Thymus (tissue), 11 donors: ENCODE results near the gene FAM131C. TPM values are rescaled to one million over a fixed set of nuclear protein-coding genes. Genes with fewer than 3 reads are reported as not detected.
A peak's percentile ranks its signal among the peaks of the same experiment; 100 is the strongest.

Experiments
- DNase-seq, 9 donors: peaks; one replicate each; pipeline ENCODE4 v3.0.0-alpha.2; 2013; ENCODE audit warnings: low spot score in 9 of 9, low read depth in 6 of 9, missing footprints in 1 of 9
- H3K27ac ChIP-seq, 2 donors: one replicate each; pipeline ENCODE4 v1.5.1; 2013; ENCODE audit warnings: control low read depth in 1 of 2, low read depth in 1 of 2, low read length in 1 of 2, mild to moderate bottlenecking in 1 of 2, moderate library complexity in 1 of 2
- H3K27me3 ChIP-seq, 2 donors: one replicate each; pipeline ENCODE4 v1.5.1; 2013; ENCODE audit warnings: low read length in 1 of 2; ENCODE audit not compliant: control insufficient read depth in 2 of 2, insufficient read depth in 1 of 2
- H3K36me3 ChIP-seq, 2 donors: one replicate each; pipeline ENCODE4 v1.5.1; 2013; ENCODE audit warnings: low read length in 1 of 2, mild to moderate bottlenecking in 1 of 2, moderate library complexity in 1 of 2; ENCODE audit not compliant: control insufficient read depth in 2 of 2, insufficient read depth in 2 of 2
- H3K4me1 ChIP-seq, 2 donors: one replicate each; pipeline ENCODE4 v1.5.1; 2013; ENCODE audit warnings: low read length in 2 of 2; ENCODE audit not compliant: control insufficient read depth in 2 of 2, insufficient read depth in 2 of 2
- H3K4me3 ChIP-seq, 2 donors: one replicate each; pipeline ENCODE4 v1.5.1; 2013; ENCODE audit warnings: low read length in 2 of 2, control low read depth in 1 of 2, mild to moderate bottlenecking in 1 of 2
- H3K9me3 ChIP-seq, 2 donors: one replicate each; pipeline ENCODE4 v1.5.1; 2013; ENCODE audit warnings: low read length in 1 of 2, mild to moderate bottlenecking in 1 of 2; ENCODE audit not compliant: control insufficient read depth in 2 of 2, insufficient read depth in 1 of 2
- WGBS: extraction: QIAGEN DNeasy Blood & Tissue Kit; methylation state at CpG from one replicate; pipeline ENCODE4 v1.1.7; 2013; 5-methylcytosine and 5-hydroxymethylcytosine counted together
- polyA plus RNA-seq: library from polyadenylated mRNA; stranded (reverse); fragments of 200-250 nt; gene quantifications from one replicate; pipeline ENCODE4 v1.2.3, GENCODE V29; 2013
- total RNA-seq: library from RNA; stranded (reverse); fragments of 120-200 nt; gene quantifications from one replicate; pipeline ENCODE4 v1.2.4, GENCODE V29; 2013
- donor health status: healthy.

FAM131C gene
- total and polyA plus RNA-seq, 2 donors, result 0.05 to 0.96 TPM

- Histone ChIP-seq H3K36me3 (no peaks in the 10 kb centered on the region), H3K9me3 (no peaks in the 10 kb centered on the region), H3K27me3 (peaks cover 18 to 55% of the 10 kb centered on the region in 2 donors), H3K27ac (no peak overlapping the region), H3K4me1 (peaks cover 0 to 4% of the 10 kb centered on the region in 2 donors), H3K4me3 (peak overlapping the region in 1 of 2 donors; percentile 40)
- WGBS, result 35% methylated on average over 28 of the region's 28 CpGs
- DNase-seq, result peak in 5 of 9 donors; percentile 5 to 43 (median 22)
Observed at GRCh38 chr1:16013220-16013907, 60.1 kb downstream of the FAM131C start.

GRCh38 chr1:16012590-16013219 lies 60.7 kb downstream of the FAM131C start:
- Histone ChIP-seq H3K4me3 (peak overlapping the region in 1 of 2 donors; percentile 40), H3K4me1 (peaks cover 0 to 4% of the 10 kb centered on the region in 2 donors), H3K27me3 (peaks cover 18 to 51% of the 10 kb centered on the region in 2 donors), H3K9me3 (no peaks in the 10 kb centered on the region), H3K36me3 (no peaks in the 10 kb centered on the region), H3K27ac (no peak overlapping the region)
- peak in 5 of 9 donors; percentile 15 to 48 (median 18) for DNase-seq
- 7% methylated on average over 36 of the region's 36 CpGs for WGBS

- Histone ChIP-seq H3K9me3 (no peaks in the 10 kb centered on the region), H3K27ac (no peak overlapping the region), H3K36me3 (no peaks in the 10 kb centered on the region), H3K4me1 (peaks cover 0 to 4% of the 10 kb centered on the region in 2 donors), H3K27me3 (peaks cover 18 to 50% of the 10 kb centered on the region in 2 donors), H3K4me3 (no peak overlapping the region)
- DNase-seq, result no peak
- WGBS, result 97% methylated on average over 11 of the region's 11 CpGs
Observed at GRCh38 chr1:16011936-16012589, 61.4 kb downstream of the FAM131C start.

- no peak for DNase-seq
- over 99% methylated on average over 3 of the region's 3 CpGs for WGBS
- peaks cover 0 to 4% of the 10 kb centered on the region in 2 donors for H3K4me1 ChIP-seq
- H3K27ac ChIP-seq, result no peak overlapping the region
- peaks cover 18 to 44% of the 10 kb centered on the region in 2 donors for H3K27me3 ChIP-seq
- no peak overlapping the region for H3K4me3 ChIP-seq
- H3K36me3 ChIP-seq, result no peaks in the 10 kb centered on the region
- no peaks in the 10 kb centered on the region for H3K9me3 ChIP-seq
Observed at GRCh38 chr1:16010837-16011236, 62.6 kb downstream of the FAM131C start.

- H3K36me3 ChIP-seq, result no peaks in the 10 kb centered on the region
- 97% methylated on average over 11 of the region's 11 CpGs for WGBS
- H3K9me3 ChIP-seq, result no peaks in the 10 kb centered on the region
- peaks cover 18 to 40% of the 10 kb centered on the region in 2 donors for H3K27me3 ChIP-seq
- peaks cover 0 to 4% of the 10 kb centered on the region in 2 donors for H3K4me1 ChIP-seq
- H3K4me3 ChIP-seq, result no peak overlapping the region
- DNase-seq, result no peak
- no peak overlapping the region for H3K27ac ChIP-seq
Observed at GRCh38 chr1:16009678-16010077, 63.8 kb downstream of the FAM131C start.

- DNase-seq, result peak in 8 of 9 donors; percentile 22 to 73 (median 46)
- H3K9me3 ChIP-seq, result no peaks in the 10 kb centered on the region
- no peaks in the 10 kb centered on the region for H3K36me3 ChIP-seq
- H3K27me3 ChIP-seq, result peaks cover 18 to 33% of the 10 kb centered on the region in 2 donors
- 2% methylated on average over 4 of the region's 4 CpGs for WGBS
- no peak overlapping the region for H3K27ac ChIP-seq
- H3K4me3 ChIP-seq, result no peak overlapping the region
- peaks cover 0 to 4% of the 10 kb centered on the region in 2 donors for H3K4me1 ChIP-seq
Observed at GRCh38 chr1:16009030-16009460, 64.4 kb downstream of the FAM131C start.

Other genes starting within 250 kb of the FAM131C start
- 16.3 TPM for gene SPEN, start 225.9 kb downstream of the FAM131C start, total RNA-seq
- 11.4 TPM for gene SPEN, start 225.9 kb downstream of the FAM131C start, polyA plus RNA-seq
- 30.7 TPM for gene ZBTB17, start 97.5 kb downstream of the FAM131C start, total RNA-seq
- gene ZBTB17, start 97.5 kb downstream of the FAM131C start, polyA plus RNA-seq, result 81.3 TPM
- gene SRARP, start 69.4 kb downstream of the FAM131C start, total RNA-seq, result 0.05 TPM
- gene SRARP, start 69.4 kb downstream of the FAM131C start, polyA plus RNA-seq, result 0.11 TPM
- under 0.01 TPM for gene HSPB7, start 55.6 kb downstream of the FAM131C start, total RNA-seq
- 9.5 TPM for gene HSPB7, start 55.6 kb downstream of the FAM131C start, polyA plus RNA-seq
- gene CLCNKA, start 51.6 kb downstream of the FAM131C start, total RNA-seq, result under 0.01 TPM
- gene CLCNKA, start 51.6 kb downstream of the FAM131C start, polyA plus RNA-seq, result 0.30 TPM
- 0.05 TPM for gene CLCNKB, start 29.9 kb downstream of the FAM131C start, total RNA-seq
- 0.34 TPM for gene CLCNKB, start 29.9 kb downstream of the FAM131C start, polyA plus RNA-seq
- 1.4 TPM for gene EPHA2, start 82.4 kb upstream of the FAM131C start, total RNA-seq
- gene EPHA2, start 82.4 kb upstream of the FAM131C start, polyA plus RNA-seq, result 6.2 TPM
- gene ARHGEF19, start 139.0 kb upstream of the FAM131C start, total RNA-seq, result 2.2 TPM
- 9.6 TPM for gene ARHGEF19, start 139.0 kb upstream of the FAM131C start, polyA plus RNA-seq
- gene CPLANE2, start 163.5 kb upstream of the FAM131C start, total RNA-seq, result 4.2 TPM
- gene CPLANE2, start 163.5 kb upstream of the FAM131C start, polyA plus RNA-seq, result 4.0 TPM